ENCODE results near the gene CTR9. TPM values are rescaled to one million over a fixed set of nuclear protein-coding genes. Genes with fewer than 3 reads are reported as not detected.
"Not testable (repeated sequence)": the region's sequence is repeated elsewhere in the genome, so short reads cannot be mapped to it uniquely, and the experiment has no call there.

Gene CTR9
- total and polyA plus RNA-seq, 2 experiments from 2014 or later, result 29.0 to 32.7 TPM

DNA sequence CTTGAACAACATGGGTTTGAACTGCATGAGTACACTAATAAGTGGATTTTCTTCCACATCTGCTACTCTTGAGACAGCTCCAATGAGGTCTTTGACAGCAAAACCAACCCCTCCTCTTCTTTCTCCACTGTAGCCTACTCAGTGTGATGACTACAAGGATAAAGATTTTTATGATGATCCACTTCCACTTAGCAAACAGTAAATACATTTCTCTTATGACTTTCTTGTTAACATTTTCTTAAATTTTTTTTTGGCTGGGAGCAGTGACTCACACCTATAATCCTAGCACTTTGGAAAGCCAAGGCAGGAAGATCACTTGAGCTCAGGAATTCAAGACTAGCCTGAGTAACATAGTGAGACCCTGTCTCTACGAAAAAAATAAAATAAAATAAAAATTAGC is 67.5 kb downstream of the CTR9 start:
- Histone ChIP-seq H3K27ac (ENCODE audit: low read depth) (no peak overlapping the region), H3K79me2 (replicated peaks; ENCODE audit: insufficient read depth) (no peaks in the 10 kb centered on the region), H3K4me1 (ENCODE audit: insufficient read depth) (no peaks in the 10 kb centered on the region), H3K9me2 (ENCODE audit: insufficient read depth) (no peaks in the 10 kb centered on the region), H4K20me1 (replicated peaks; ENCODE audit: insufficient read depth) (no peaks in the 10 kb centered on the region), H3K4me2 (no peak overlapping the region), H2AFZ (no peak overlapping the region), H3K4me3 (no peak overlapping the region), H3K27me3 (ENCODE audit: insufficient read depth) (no peaks in the 10 kb centered on the region), H3K36me3 (ENCODE audit: insufficient read depth) (no peaks in the 10 kb centered on the region), H3F3A (replicated peaks; ENCODE audit: low read depth) (no peaks in the 10 kb centered on the region)
- Mint-ChIP-seq H3K4me1 (no peaks in the 10 kb centered on the region), H3K4me3 (no peak overlapping the region), H3K36me3 (ENCODE audit: low read depth) (no peaks in the 10 kb centered on the region), H3K27me3 (ENCODE audit: insufficient read depth, low read depth, poor library complexity) (no peaks in the 10 kb centered on the region), H3K27ac (no peak overlapping the region), H3K9me3 (no peaks in the 10 kb centered on the region)
- ATAC-seq (no peak), DNase-seq (ENCODE audit: low spot score) (no peak)
- TF ChIP-seq, protein P1, sequence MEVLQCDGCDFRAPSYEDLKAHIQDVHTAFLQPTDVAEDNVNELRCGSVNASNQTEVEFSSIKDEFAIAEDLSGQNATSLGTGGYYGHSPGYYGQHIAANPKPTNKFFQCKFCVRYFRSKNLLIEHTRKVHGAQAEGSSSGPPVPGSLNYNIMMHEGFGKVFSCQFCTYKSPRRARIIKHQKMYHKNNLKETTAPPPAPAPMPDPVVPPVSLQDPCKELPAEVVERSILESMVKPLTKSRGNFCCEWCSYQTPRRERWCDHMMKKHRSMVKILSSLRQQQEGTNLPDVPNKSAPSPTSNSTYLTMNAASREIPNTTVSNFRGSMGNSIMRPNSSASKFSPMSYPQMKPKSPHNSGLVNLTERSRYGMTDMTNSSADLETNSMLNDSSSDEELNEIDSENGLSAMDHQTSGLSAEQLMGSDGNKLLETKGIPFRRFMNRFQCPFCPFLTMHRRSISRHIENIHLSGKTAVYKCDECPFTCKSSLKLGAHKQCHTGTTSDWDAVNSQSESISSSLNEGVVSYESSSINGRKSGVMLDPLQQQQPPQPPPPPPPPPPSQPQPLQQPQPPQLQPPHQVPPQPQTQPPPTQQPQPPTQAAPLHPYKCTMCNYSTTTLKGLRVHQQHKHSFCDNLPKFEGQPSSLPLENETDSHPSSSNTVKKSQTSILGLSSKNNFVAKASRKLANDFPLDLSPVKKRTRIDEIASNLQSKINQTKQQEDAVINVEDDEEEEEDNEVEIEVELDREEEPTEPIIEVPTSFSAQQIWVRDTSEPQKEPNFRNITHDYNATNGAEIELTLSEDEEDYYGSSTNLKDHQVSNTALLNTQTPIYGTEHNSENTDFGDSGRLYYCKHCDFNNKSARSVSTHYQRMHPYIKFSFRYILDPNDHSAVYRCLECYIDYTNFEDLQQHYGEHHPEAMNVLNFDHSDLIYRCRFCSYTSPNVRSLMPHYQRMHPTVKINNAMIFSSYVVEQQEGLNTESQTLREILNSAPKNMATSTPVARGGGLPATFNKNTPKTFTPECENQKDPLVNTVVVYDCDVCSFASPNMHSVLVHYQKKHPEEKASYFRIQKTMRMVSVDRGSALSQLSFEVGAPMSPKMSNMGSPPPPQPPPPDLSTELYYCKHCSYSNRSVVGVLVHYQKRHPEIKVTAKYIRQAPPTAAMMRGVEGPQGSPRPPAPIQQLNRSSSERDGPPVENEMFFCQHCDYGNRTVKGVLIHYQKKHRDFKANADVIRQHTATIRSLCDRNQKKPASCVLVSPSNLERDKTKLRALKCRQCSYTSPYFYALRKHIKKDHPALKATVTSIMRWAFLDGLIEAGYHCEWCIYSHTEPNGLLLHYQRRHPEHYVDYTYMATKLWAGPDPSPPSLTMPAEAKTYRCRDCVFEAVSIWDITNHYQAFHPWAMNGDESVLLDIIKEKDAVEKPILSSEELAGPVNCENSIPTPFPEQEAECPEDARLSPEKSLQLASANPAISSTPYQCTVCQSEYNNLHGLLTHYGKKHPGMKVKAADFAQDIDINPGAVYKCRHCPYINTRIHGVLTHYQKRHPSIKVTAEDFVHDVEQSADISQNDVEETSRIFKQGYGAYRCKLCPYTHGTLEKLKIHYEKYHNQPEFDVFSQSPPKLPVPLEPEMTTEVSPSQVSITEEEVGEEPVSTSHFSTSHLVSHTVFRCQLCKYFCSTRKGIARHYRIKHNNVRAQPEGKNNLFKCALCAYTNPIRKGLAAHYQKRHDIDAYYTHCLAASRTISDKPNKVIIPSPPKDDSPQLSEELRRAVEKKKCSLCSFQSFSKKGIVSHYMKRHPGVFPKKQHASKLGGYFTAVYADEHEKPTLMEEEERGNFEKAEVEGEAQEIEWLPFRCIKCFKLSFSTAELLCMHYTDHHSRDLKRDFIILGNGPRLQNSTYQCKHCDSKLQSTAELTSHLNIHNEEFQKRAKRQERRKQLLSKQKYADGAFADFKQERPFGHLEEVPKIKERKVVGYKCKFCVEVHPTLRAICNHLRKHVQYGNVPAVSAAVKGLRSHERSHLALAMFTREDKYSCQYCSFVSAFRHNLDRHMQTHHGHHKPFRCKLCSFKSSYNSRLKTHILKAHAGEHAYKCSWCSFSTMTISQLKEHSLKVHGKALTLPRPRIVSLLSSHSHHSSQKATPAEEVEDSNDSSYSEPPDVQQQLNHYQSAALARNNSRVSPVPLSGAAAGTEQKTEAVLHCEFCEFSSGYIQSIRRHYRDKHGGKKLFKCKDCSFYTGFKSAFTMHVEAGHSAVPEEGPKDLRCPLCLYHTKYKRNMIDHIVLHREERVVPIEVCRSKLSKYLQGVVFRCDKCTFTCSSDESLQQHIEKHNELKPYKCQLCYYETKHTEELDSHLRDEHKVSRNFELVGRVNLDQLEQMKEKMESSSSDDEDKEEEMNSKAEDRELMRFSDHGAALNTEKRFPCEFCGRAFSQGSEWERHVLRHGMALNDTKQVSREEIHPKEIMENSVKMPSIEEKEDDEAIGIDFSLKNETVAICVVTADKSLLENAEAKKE (CRISPR knock-in tag; IDR thresholded peaks at IDR 0.05), result no peak
- TF ChIP-seq ZNF331 (CRISPR knock-in tag; IDR thresholded peaks at IDR 0.05; ENCODE audit: low read depth), result no peak
- no peak for TF ChIP-seq JUNB (IDR thresholded peaks at IDR 0.05; ENCODE audit: unreplicated experiment)
- no peak for TF ChIP-seq EZH2 (IDR thresholded peaks at IDR 0.05; ENCODE audit: low read depth, unreplicated experiment)
- no peak for TF ChIP-seq CREB1 (CRISPR knock-in tag; IDR thresholded peaks at IDR 0.05; ENCODE audit: low read depth)
- no peak for TF ChIP-seq STAT1 (IDR thresholded peaks at IDR 0.05; ENCODE audit: unreplicated experiment)
- TF ChIP-seq EZH2phosphoT487 (IDR thresholded peaks at IDR 0.05; ENCODE audit: unreplicated experiment), result no peak

GRCh38 chr11:10822491-10822890 is 71.4 kb downstream of the CTR9 start:
- H3K36me3 ChIP-seq (ENCODE audit: insufficient read depth); H3K4me3 Mint-ChIP-seq; ATAC-seq; H3K4me1 Mint-ChIP-seq; H3K9me3 Mint-ChIP-seq; H3K4me3 ChIP-seq; H3F3A ChIP-seq (replicated peaks; ENCODE audit: low read depth); H3K36me3 Mint-ChIP-seq (ENCODE audit: low read depth); H3K27ac ChIP-seq (ENCODE audit: low read depth); H3K4me1 ChIP-seq (ENCODE audit: insufficient read depth); H3K27me3 ChIP-seq (ENCODE audit: insufficient read depth); DNase-seq (ENCODE audit: low spot score); H2AFZ ChIP-seq; H3K27me3 Mint-ChIP-seq (ENCODE audit: insufficient read depth, low read depth, poor library complexity); H3K79me2 ChIP-seq (replicated peaks; ENCODE audit: insufficient read depth); H3K9me2 ChIP-seq (ENCODE audit: insufficient read depth); H3K27ac Mint-ChIP-seq; H4K20me1 ChIP-seq (replicated peaks; ENCODE audit: insufficient read depth); H3K4me2 ChIP-seq: not testable (repeated sequence)

Measured in GM23338 (cell line).